Left forelimb (tissue), 1 donor: ENCODE results near the gene SRPK2.
"Not testable (repeated sequence)": the region's sequence is repeated elsewhere in the genome, so short reads cannot be mapped to it uniquely, and the experiment has no call there.

Experiments
- DNase-seq: peaks from one replicate; pipeline ENCODE4 v3.0.0-alpha.2; 2018; ENCODE audit warnings: low spot score

SRPK2 gene

DNA sequence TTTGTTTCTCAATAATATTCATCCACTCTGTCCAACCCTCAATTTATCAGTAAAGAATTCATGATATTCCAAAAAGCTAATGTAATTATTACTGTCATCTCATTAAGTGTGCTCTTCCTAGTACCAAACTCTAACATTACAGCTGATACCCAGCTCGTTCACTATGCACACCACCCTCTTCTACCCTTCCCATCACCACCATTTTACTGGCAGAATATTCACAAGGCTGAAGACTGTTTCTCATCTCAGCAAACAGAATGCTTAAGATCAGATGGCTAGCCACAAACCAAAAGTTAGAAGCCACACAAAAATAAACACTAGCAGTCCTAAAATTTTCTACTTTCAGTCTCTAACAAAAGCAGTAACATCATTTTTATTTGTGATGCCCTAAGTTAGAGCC, 121.5 kb downstream of the SRPK2 start:
- no peak for DNase-seq

GRCh38 chr7:105264707-105265106, 124.0 kb downstream of the SRPK2 start:
- DNase-seq = no peak

- no peak for DNase-seq
Measured at GRCh38 chr7:105261689-105262088, 127.0 kb downstream of the SRPK2 start.

DNA sequence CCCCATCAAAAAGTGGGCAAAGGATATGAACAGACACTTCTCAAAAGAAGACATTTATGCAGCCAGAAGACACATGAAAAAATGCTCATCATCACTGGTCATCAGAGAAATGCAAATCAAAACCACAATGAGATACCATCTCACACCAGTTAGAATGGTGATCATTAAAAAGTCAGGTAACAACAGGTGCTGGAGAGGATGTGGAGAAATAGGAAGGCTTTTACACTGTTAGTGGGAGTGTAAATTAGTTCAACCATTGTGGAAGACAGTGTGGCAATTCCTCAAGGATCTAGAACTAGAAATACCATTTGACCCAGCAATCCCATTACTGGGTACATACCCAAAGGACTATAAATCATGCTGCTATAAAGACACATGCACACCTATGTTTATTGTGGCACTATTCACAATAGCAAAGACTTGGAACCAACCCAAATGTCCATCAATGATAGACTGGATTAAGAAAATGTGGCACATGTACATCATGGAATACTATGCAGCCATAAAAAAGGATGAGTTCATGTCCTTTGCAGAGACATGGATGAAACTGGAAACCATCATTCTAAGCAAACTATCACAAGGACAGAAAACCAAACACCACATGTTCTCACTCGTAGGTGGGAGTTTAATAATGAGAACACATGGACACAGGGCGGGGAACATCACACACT, 128.4 kb downstream of the SRPK2 start:
- DNase-seq = not testable (repeated sequence)

- DNase-seq = not testable (repeated sequence)
Measured at GRCh38 chr7:105258919-105259318, 129.8 kb downstream of the SRPK2 start.

- DNase-seq = no peak
Measured at GRCh38 chr7:105257338-105257737, 131.4 kb downstream of the SRPK2 start.

DNA sequence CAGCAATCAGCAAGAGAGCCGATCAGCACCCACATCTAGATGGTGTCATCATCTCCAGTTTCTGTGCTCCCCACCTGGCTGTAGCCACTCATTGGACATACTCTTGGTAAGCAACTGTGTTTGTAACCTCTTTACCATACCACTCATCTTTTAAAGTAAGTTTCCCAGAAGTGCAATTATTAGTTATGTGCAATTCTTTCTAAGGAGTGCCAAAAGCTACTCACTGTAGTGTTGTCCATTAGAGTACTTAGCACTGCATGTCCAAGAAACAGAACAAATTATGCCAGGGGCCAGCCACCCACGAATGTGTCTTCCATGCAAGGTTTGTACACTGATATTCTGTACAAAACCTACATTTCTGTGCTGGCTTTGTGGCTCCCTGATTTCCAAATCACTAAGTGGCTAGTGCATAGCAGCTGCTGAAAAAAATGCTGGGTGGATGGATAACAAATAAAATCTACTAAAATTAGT, 131.9 kb downstream of the SRPK2 start:
- no peak for DNase-seq

DNA sequence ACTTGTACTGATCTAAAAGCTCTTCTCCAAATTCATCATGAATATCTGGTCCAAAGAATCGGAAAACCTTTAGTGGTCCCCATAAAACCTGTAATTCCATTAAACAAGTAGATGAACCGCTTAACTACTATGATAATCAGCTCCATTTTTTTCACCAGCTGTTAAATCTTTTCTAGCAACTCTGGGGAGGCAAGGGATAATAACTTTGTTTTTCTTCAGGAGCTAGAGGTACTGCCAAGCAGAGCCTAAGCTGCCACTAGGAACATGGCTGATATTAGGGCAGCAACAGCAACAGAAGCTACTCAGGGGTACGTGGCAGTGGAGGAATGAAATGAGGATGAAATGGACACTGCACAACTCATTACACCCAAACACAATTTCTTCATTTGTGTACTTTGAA, 138.0 kb downstream of the SRPK2 start:
- DNase-seq = no peak

- DNase-seq = no peak
Measured at GRCh38 chr7:105250239-105250638, 138.5 kb downstream of the SRPK2 start.

DNA sequence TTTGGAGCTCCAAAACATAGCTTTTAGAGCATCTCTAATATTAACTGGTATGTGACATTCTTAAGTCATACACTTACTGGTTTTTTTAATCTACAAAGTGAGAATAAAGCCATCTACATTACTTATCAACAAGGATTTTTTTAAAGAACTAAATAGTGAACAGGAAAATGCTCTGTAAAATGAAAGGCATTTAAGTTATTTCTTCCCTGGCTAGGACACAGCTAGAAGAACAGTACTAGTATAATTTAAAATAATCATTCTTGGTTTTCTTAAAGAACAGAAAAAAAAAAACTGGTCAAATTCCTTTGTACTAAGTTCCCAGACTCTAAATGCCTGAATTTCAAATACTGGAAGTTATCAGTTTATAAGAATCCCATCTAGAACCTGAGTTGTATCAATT, 139.5 kb downstream of the SRPK2 start:
- no peak for DNase-seq

DNA sequence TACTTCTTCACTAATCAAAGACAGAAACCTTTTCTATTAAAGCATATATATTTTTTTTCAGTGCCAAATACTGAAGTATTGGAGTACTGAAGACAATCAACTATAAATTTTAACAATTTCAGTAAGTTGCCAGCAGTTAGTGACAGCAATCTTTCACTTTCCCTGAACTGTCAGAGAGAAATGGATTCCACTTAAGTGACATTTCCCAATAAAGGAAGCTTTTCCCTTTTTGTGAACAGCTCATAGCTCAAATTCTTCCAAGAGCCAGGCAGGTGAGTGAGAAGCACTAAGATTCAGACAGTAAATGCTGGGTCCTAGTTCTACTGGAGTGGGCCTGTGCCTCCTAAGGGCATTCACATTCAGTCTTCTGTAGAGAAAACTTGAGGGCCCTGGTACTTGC, 142.0 kb downstream of the SRPK2 start:
- no peak for DNase-seq

GRCh38 chr7:105246256-105246655, 142.5 kb downstream of the SRPK2 start:
- no peak for DNase-seq

DNA sequence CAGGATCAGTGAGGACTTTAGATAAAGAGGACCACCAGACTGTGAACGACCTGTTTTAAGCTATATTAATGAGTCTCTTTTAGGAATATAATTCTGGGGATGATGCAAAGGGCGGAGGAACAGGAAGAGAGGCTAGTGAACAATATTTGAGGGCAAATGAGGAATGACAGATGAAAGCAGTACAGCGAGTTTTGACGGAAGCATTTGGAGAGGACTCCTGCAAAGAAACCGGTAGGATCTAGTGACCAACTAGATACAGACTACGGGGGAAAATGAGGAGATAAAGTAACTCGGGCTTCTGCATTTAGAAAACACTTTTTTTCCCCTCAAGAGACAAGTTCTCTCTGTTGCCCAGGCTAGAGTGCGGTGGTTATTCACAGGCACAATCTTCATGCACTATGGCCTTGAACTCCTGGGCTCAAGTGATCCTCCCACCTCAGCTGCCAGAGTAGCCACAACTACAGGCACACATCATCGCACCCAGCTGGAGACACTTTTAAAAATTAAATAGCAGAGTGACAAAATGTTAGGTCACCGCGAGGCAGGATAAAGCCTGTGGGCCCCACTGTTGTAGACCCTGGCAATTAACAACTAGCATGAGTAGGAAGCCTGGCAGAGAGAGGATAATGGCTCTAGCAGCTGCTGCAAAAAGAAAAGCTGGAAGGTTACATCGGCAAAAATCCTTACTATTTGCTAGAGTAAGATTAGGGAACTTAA, 143.2 kb downstream of the SRPK2 start:
- no peak for DNase-seq

DNA sequence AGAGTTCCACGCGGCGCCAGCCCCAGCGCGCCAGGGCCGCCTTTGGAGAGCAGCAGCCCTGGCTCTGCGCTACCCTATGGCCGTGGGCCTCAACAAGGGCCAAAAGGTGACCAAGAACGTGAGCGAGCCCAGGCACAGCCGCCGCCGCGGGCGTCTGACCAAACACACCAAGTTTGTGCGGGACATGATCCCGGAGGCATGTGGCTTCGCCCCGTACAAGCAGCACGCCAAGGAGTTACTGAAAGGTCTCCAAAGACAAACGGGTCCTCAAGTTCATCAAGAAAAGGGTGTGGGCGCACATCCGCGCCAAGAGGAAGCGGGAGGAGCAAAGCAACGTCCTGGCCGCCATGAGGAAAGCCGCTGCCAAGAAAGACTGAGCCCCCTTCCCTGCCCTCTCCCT, 144.1 kb downstream of the SRPK2 start:
- no peak for DNase-seq

DNA sequence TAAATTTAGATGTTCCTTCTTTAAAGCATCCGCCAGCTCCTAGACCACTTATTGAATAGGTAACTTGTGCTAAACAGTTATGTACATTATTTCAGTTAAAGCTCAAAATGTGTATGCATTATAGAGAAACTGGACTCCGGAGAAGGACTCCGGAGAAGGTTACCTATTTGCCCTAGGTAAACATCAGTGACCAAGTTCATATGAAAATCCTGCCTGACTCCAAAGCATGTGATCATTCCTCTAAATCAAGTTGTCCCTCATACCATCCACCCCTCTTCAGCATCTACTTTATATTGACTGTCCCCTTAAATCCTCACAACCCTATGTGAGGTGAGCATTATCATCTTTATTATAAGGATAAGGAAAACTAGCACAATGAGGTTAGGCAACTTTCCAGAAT, 147.5 kb downstream of the SRPK2 start:
- no peak for DNase-seq

- no peak for DNase-seq
Measured at GRCh38 chr7:105238198-105238765, 150.4 kb downstream of the SRPK2 start.

- DNase-seq = no peak
Measured at GRCh38 chr7:105234886-105235285, 153.8 kb downstream of the SRPK2 start.

- not testable (repeated sequence) for DNase-seq
Measured at GRCh38 chr7:105232829-105233291, 155.9 kb downstream of the SRPK2 start.

DNA sequence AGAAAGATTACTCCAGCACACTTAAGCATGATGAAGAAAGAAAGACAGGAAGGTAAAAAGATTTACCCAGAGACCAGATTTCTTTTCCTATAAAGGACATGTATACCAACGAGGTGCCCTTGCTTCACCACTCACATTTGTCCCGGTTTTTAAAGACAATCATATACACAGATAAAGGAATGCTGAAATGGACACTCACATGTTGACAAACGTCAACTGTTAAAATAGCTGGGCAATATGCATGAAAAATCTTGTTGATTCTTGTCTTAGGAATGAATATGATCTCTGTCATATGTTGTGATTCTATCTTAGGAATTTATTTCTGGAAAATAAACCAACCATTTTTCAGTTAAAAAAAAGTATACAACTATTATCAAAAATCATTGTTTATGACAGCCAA, 158.2 kb downstream of the SRPK2 start:
- DNase-seq = no peak

DNA sequence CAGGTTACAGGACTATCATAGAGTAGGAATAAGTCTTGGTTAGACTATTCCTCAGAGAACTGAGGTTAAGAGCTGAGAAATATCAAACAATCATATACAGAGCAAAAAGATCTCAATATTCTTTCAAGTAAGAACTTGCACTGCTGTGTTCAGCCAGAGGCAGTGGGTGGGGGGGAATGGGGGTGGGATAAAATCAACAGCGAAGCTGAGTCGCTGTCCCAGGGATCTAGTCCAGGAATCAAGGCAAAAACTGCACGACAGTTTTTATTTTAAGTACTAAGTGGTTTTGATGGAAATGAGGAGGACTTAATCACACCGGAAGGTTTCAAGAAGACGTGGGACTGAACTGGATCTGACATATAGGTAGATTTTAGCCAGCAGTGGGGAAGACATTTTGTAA, 159.1 kb downstream of the SRPK2 start:
- no peak for DNase-seq

DNA sequence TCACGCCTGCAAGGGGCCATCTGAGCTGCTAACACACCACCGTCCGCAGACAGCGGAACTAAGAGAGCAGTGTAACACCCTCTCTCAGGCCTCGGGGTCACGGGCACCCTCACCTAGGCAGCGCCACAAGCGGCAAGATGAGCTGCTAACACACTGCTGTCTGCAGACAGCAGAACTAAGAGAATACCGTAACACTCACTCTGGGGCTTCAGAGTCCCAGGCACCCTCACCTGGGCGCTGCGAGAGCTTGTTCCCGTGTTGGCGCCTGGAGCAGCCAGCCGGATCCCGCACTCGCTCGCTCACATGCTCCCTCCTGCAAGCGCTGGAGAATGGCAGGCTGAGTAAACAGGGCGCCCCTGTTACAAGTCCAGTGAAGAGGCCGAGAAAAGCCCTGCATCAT, 160.2 kb downstream of the SRPK2 start:
- no peak for DNase-seq

DNA sequence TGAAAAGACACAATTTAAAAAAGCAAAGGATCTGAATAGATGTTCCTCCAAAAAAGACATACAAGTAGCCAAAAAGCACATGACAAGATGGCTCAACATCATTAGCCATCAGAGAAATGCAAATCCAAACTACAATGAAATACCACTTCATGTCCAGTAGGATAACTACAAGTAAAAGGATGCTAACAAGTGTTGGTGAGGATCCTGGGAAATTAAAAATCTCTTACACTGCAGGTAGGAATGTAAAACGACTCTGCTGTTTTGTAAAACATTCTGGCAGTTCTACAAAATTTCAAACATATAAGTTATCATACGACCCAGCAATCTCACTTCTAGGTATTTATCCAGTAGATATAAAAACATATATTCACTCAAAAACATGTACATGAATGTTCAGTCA, 161.3 kb downstream of the SRPK2 start:
- no peak for DNase-seq
